Panc1 (cell line): Measurements from ENCODE around the gene FRMD4A. TPM values are rescaled to one million over a fixed set of nuclear protein-coding genes. Genes with fewer than 3 reads are reported as not detected.

Experiments used
- ATAC-seq: fragments of 200-7000 bp; cut with Tn5 transposase; 2 replicates; pipeline ENCODE4 v1.9.1; 2020; ENCODE audit warnings: mild to moderate bottlenecking, moderate library complexity
- BruUV-seq: library from RNA; stranded (reverse); fragments of 400-500 nt; replicated peaks from 2 replicates; lab custom pipeline; 2021; lab: Mats Ljungman, UMichigan
- CTCF ChIA-PET: fragments of 300-600 bp; sonication (Branson Sonifier 250); formaldehyde crosslinking; loops from one replicate; lab custom pipeline; 2022; ENCODE audit warnings: antibody characterized with exemption; lab: Charles Lee
- POLR2A ChIA-PET: fragments of 300-600 bp; sonication (Branson Sonifier 250); formaldehyde crosslinking; loops from one replicate; lab custom pipeline; 2022; ENCODE audit warnings: antibody characterized with exemption; lab: Charles Lee
- DNase-seq: peaks from one replicate; pipeline ENCODE4 v3.0.0-alpha.2; 2010; ENCODE audit warnings: low read depth, low spot score
- H3K27ac ChIP-seq: 2 replicates; pipeline ENCODE4 v1.5.1; 2011; ENCODE audit warnings: mild to moderate bottlenecking, low read length, inconsistent platforms
- H3K27me3 ChIP-seq: fragments of 200-500 bp; sonication (Bioruptor generic); 2 replicates; pipeline ENCODE4 v1.6.0; 2014; ENCODE audit warnings: low read length, inconsistent platforms; ENCODE audit not compliant: control insufficient read depth, insufficient read depth
- H3K36me3 ChIP-seq: fragments of 200-500 bp; sonication (Bioruptor generic); 2 replicates; pipeline ENCODE4 v1.5.1; 2014; ENCODE audit warnings: inconsistent platforms, mild to moderate bottlenecking, low read length, moderate library complexity; ENCODE audit not compliant: control insufficient read depth, insufficient read depth
- H3K4me1 ChIP-seq: 2 replicates; pipeline ENCODE4 v1.5.1; 2011; ENCODE audit warnings: inconsistent platforms, mild to moderate bottlenecking, low read length, moderate library complexity; ENCODE audit not compliant: control insufficient read depth, insufficient read depth
- H3K4me3 ChIP-seq, 2 experiments: 2 replicates each; pipeline ENCODE4 v1.5.1; 2011 to 2012; ENCODE audit warnings: low read depth in 2 of 2, low read length in 2 of 2, mild to moderate bottlenecking in 2 of 2, inconsistent platforms in 1 of 2, moderate library complexity in 1 of 2
- H3K9me3 ChIP-seq: fragments of 200-500 bp; sonication (Bioruptor generic); 2 replicates; pipeline ENCODE4 v1.5.1; 2014; ENCODE audit warnings: low read depth, mild to moderate bottlenecking, inconsistent platforms, low read length, moderate library complexity; ENCODE audit not compliant: control insufficient read depth, insufficient read depth
- POLR2AphosphoS5 ChIP-seq: IDR thresholded peaks from 2 replicates; pipeline ENCODE4 v1.6.1; 2012; ENCODE audit warnings: mild to moderate bottlenecking, low read depth, low read length, moderate library complexity
- REST ChIP-seq, 2 experiments: IDR thresholded peaks; 2 replicates each; pipeline ENCODE4 v1.6.1; 2011 to 2012; ENCODE audit warnings: low read depth in 2 of 2, control low read depth in 1 of 2, low read length in 1 of 2, mild to moderate bottlenecking in 1 of 2, moderate library complexity in 1 of 2; ENCODE audit not compliant: insufficient read depth in 1 of 2
- SIN3A ChIP-seq: IDR thresholded peaks from 2 replicates; pipeline ENCODE4 v1.6.1; 2012; ENCODE audit warnings: low read depth, mild to moderate bottlenecking, low read length, moderate library complexity, borderline replicate concordance; ENCODE audit not compliant: insufficient read depth
- TCF7L2 ChIP-seq: IDR thresholded peaks from 2 replicates; pipeline ENCODE4 v1.6.1; 2011; ENCODE audit warnings: mild to moderate bottlenecking, low read depth, low read length, inconsistent platforms
- in situ Hi-C: cut with HindIII; loops from 2 replicates; pipeline ENCODE4 v1.10.0; 2016; ENCODE audit warnings: low sequenced_read_pairs, low pct_unique_long_range_greater_than_20kb
- intact Hi-C: fragments of 100-400 bp; cut with micrococcal nuclease; formaldehyde crosslinking; loops from one replicate; pipeline ENCODE4 v1.10.0; 2022; ENCODE audit not compliant: unreplicated experiment
- total RNA-seq: library from RNA; stranded (reverse); gene quantifications from one replicate; pipeline ENCODE4 v1.2.1, GENCODE V29; 2021; ENCODE audit not compliant: unreplicated experiment
- TF ChIP-seq, protein P1 (sequence below): fragments of 450-650 bp; IDR thresholded peaks from 2 replicates; pipeline ENCODE4 v1.5.1; 2017; ENCODE audit warnings: mild to moderate bottlenecking

FRMD4A gene
- total RNA-seq, 1 experiment from 2014 or later = 7.1 TPM

DNA sequence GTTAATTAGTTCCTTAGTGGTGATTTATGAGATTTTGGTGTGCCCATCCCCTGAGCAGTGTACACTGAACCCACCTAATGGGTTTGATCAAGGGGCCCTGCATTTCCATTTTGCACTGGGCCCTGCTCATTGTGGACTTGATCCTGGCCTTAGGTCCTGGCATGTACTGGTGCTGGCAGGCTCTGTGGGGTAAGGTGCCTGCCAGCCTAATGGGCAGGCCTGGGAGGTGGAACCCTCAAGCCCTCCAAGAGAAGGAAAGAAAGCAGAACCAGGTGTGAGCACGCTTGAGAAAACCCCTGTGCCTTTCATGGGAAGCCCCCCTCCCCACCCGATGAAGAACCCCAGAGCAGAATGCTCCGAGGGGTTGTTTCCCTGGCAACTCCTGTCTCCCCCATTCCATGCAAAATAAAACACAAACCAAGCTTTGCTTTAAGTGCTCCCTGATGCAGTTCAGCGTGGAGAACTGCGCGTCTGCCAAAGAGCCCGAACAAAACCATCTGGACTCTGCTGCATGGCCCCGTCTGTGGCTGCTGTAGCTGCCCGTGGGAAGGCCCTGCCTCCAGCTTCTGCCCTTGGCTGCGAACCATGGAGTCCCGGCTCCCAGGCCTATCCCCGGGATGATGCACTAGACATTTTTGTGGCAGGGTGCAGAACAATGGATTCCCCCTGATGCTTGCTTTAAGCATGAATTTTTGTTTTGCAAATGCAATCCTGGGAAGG is 620.6 kb downstream of the FRMD4A start:
- CTCF ChIA-PET = no interaction called here
- BruUV-seq = no TSS peak
- H3K27ac ChIP-seq = no peak overlapping the region
- DNase-seq (no peak), ATAC-seq (no peak)
- H3K4me3 ChIP-seq = no peak overlapping the region
- in situ Hi-C loops = no loop called here
- no peak for TF ChIP-seq SIN3A
- no peak for TF ChIP-seq POLR2AphosphoS5
- TF ChIP-seq REST (IDR thresholded peaks at IDR 0.05; ENCODE audit: insufficient read depth in 1 of 2, low read depth in 2 of 2, low read length in 1 of 2) = no peak
- intact Hi-C loops = no loop called here
- peaks cover 12% of the 10 kb centered on the region for H3K4me1 ChIP-seq
- POLR2A ChIA-PET = no interaction called here
- no peaks in the 10 kb centered on the region for H3K27me3 ChIP-seq
- no peaks in the 10 kb centered on the region for H3K36me3 ChIP-seq
- H3K9me3 ChIP-seq = no peaks in the 10 kb centered on the region

- H3K4me1 ChIP-seq = peaks cover 12% of the 10 kb centered on the region
- no peaks in the 10 kb centered on the region for H3K36me3 ChIP-seq
- no TSS peak for BruUV-seq
- intact Hi-C loops = no loop called here
- ATAC-seq (no peak), DNase-seq (no peak)
- TF ChIP-seq POLR2AphosphoS5 (no peak), REST (IDR thresholded peaks at IDR 0.05; ENCODE audit: insufficient read depth in 1 of 2, low read depth in 2 of 2, low read length in 1 of 2) (no peak), SIN3A (no peak), TCF7L2 (no peak)
- TF ChIP-seq, protein P1, sequence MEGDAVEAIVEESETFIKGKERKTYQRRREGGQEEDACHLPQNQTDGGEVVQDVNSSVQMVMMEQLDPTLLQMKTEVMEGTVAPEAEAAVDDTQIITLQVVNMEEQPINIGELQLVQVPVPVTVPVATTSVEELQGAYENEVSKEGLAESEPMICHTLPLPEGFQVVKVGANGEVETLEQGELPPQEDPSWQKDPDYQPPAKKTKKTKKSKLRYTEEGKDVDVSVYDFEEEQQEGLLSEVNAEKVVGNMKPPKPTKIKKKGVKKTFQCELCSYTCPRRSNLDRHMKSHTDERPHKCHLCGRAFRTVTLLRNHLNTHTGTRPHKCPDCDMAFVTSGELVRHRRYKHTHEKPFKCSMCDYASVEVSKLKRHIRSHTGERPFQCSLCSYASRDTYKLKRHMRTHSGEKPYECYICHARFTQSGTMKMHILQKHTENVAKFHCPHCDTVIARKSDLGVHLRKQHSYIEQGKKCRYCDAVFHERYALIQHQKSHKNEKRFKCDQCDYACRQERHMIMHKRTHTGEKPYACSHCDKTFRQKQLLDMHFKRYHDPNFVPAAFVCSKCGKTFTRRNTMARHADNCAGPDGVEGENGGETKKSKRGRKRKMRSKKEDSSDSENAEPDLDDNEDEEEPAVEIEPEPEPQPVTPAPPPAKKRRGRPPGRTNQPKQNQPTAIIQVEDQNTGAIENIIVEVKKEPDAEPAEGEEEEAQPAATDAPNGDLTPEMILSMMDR = no peak
- peak overlapping the region; percentile 76 for H3K27ac ChIP-seq
- no peaks in the 10 kb centered on the region for H3K27me3 ChIP-seq
- POLR2A ChIA-PET = no interaction called here
- H3K4me3 ChIP-seq = peak overlapping the region; percentile 48 to 75; a peak in 3 of 4 replicates
- in situ Hi-C loops = no loop called here
- no peaks in the 10 kb centered on the region for H3K9me3 ChIP-seq
- CTCF ChIA-PET = no interaction called here
Observed at GRCh38 chr10:13708256-13708990, 622.3 kb downstream of the FRMD4A start.
